Skeletal muscle satellite cell (primary cell): ENCODE data around the gene ARMCX5. TPM values are rescaled to one million over a fixed set of nuclear protein-coding genes. Genes with fewer than 3 reads are reported as not detected.

ENCODE experiments used
- H3K27me3 ChIP-seq: 2 replicates; pipeline ENCODE4 v1.7.0; 2013; ENCODE audit warnings: low read length; ENCODE audit not compliant: control insufficient read depth, insufficient read depth
- H3K36me3 ChIP-seq: 2 replicates; pipeline ENCODE4 v1.7.0; 2013; ENCODE audit warnings: mild to moderate bottlenecking, control low read depth, low read length; ENCODE audit not compliant: insufficient read depth
- H3K4me1 ChIP-seq: 2 replicates; pipeline ENCODE4 v1.7.0; 2013; ENCODE audit warnings: low read length; ENCODE audit not compliant: control insufficient read depth, insufficient read depth
- H3K4me2 ChIP-seq: 2 replicates; pipeline ENCODE4 v1.7.0; 2013; ENCODE audit warnings: mild to moderate bottlenecking, low read length
- H3K4me3 ChIP-seq: 2 replicates; pipeline ENCODE4 v1.7.0; 2013; ENCODE audit warnings: low read length
- H3K9ac ChIP-seq: 2 replicates; pipeline ENCODE4 v1.7.0; 2013; ENCODE audit warnings: mild to moderate bottlenecking, low read depth, low read length, moderate library complexity
- H3K9me3 ChIP-seq: replicated peaks from 2 replicates; pipeline ENCODE4 v1.7.0; 2013; ENCODE audit warnings: mild to moderate bottlenecking, control low read depth, low read length
- total RNA-seq: library from RNA; depleted of rRNA; stranded (reverse); fragments of >200 nt; gene quantifications from 2 replicates; pipeline ENCODE4 v1.2.3, GENCODE V29; 2012; rRNA removed

The ARMCX5 gene
- total RNA-seq: 13.9 and 16.4 TPM in 2 replicates

- Histone ChIP-seq H3K9me3 (no peaks in the 10 kb centered on the region), H3K4me3 (peak within 1 kb of the TSS; percentile 81), H3K27me3 (no peaks in the 10 kb centered on the region), H3K4me2 (peak within 1 kb of the TSS; percentile 81), H3K9ac (peak within 1 kb of the TSS; percentile 86), H3K4me1 (peaks cover 3% of the 10 kb centered on the region), H3K36me3 (no peaks in the 10 kb centered on the region)
Measured at GRCh38 chrX:102599084-102599950, at the start of gene ARMCX5. TSS of gene ARMCX5 (plus strand) at chrX:102599515. CDS start at chrX:102602142, 2,627 bp downstream.

GRCh38 chrX:102558607-102559006 is 40.7 kb upstream of the ARMCX5 start:
- Histone ChIP-seq H3K9me3 (no peaks in the 10 kb centered on the region), H3K4me3 (no peak overlapping the region), H3K4me2 (no peak overlapping the region), H3K4me1 (no peaks in the 10 kb centered on the region), H3K36me3 (no peaks in the 10 kb centered on the region), H3K9ac (no peak overlapping the region), H3K27me3 (peaks cover 24% of the 10 kb centered on the region)

DNA sequence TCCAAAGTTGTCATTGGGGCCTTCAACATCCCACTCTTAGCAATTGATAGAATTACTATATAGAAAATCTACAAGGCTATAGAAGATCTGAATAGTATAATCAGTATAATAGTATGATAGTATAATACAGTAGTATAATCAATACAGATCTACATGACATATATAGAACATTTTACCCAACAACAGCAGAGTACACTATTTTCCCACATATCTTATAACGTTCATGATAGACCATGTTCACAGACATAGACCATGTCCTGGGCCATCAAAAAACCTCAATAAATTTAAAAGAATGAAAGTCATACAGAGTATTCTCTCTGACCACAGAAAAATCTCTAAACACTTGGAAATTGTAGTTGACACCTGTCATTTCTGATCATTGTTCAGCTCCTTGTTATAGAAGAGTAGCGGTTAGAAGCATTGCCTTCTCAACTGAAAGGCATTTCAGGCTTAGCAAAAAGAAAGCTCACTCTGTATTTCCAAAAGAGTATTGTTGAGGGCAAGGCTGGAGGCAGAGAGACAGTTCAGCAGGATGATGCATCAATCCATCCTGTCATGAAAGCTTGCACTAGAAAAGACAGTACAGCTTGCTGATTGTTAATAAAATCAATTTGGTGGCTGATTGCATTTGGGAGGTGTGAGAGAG is 38.8 kb upstream of the ARMCX5 start:
- H3K27me3 ChIP-seq: peaks cover 21% of the 10 kb centered on the region

GRCh38 chrX:102580891-102581290 is 18.4 kb upstream of the ARMCX5 start:
- Histone ChIP-seq H3K27me3 (peaks cover 5% of the 10 kb centered on the region), H3K4me1 (no peaks in the 10 kb centered on the region), H3K9ac (no peak overlapping the region), H3K36me3 (no peaks in the 10 kb centered on the region), H3K9me3 (no peaks in the 10 kb centered on the region), H3K4me3 (no peak overlapping the region), H3K4me2 (no peak overlapping the region)

More for the DNA sequence above, 38.8 kb upstream of the ARMCX5 start:
- Histone ChIP-seq H3K9ac (no peak overlapping the region), H3K9me3 (no peaks in the 10 kb centered on the region), H3K4me2 (no peak overlapping the region), H3K36me3 (no peaks in the 10 kb centered on the region), H3K4me3 (no peak overlapping the region), H3K4me1 (no peaks in the 10 kb centered on the region)

- Histone ChIP-seq H3K9ac (no peak overlapping the region), H3K36me3 (no peaks in the 10 kb centered on the region), H3K9me3 (no peaks in the 10 kb centered on the region), H3K4me2 (no peak overlapping the region), H3K27me3 (peaks cover 10% of the 10 kb centered on the region), H3K4me3 (no peak overlapping the region), H3K4me1 (peaks cover under 1% of the 10 kb centered on the region)
Measured at GRCh38 chrX:102593367-102593766, 5.9 kb upstream of the ARMCX5 start.

GRCh38 chrX:102599951-102600579 is 750 bp downstream of the ARMCX5 start:
- H3K9me3 ChIP-seq: no peaks in the 10 kb centered on the region
- peak overlapping the region; percentile 86 for H3K9ac ChIP-seq
- H3K4me2 ChIP-seq: peak overlapping the region; percentile 81
- H3K27me3 ChIP-seq: no peaks in the 10 kb centered on the region
- peak overlapping the region; percentile 81 for H3K4me3 ChIP-seq
- peaks cover 6% of the 10 kb centered on the region for H3K4me1 ChIP-seq
- no peaks in the 10 kb centered on the region for H3K36me3 ChIP-seq

- Histone ChIP-seq H3K4me3 (no peak overlapping the region), H3K4me1 (peaks cover 3% of the 10 kb centered on the region), H3K9ac (peak overlapping the region; percentile 50), H3K27me3 (no peaks in the 10 kb centered on the region), H3K9me3 (no peaks in the 10 kb centered on the region), H3K4me2 (peak overlapping the region; percentile 45), H3K36me3 (no peaks in the 10 kb centered on the region)
Measured at GRCh38 chrX:102604327-102604726, 5.0 kb downstream of the ARMCX5 start.

- no peak overlapping the region for H3K4me3 ChIP-seq
- H3K4me2 ChIP-seq: no peak overlapping the region
- H3K27me3 ChIP-seq: no peaks in the 10 kb centered on the region
- H3K36me3 ChIP-seq: no peaks in the 10 kb centered on the region
- peaks cover 3% of the 10 kb centered on the region for H3K4me1 ChIP-seq
- H3K9me3 ChIP-seq: no peaks in the 10 kb centered on the region
- H3K9ac ChIP-seq: no peak overlapping the region
Measured at GRCh38 chrX:102606115-102606514, 6.8 kb downstream of the ARMCX5 start.

DNA sequence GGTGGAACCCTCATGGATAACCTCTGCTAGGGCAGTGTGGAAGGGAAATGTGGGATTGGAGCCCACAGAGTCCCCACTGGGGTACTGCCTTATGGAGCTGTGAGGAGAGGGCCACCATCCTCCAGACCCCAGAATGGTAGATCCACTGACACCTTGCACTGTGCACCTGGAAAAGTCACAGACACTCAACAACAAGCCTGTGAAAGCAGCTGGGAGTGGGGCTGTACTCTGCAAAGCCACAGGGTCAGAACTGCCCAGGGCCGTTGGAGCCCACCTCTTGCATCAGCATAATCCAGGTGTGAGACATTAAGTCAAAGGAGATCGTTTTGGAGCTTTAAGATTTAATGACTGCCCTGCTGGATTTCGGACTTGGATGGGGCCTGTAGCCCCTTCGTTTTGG is 11.6 kb downstream of the ARMCX5 start:
- Histone ChIP-seq H3K27me3 (no peaks in the 10 kb centered on the region), H3K9me3 (no peaks in the 10 kb centered on the region), H3K4me2 (no peak overlapping the region), H3K4me3 (no peak overlapping the region), H3K9ac (no peak overlapping the region), H3K36me3 (no peaks in the 10 kb centered on the region), H3K4me1 (no peaks in the 10 kb centered on the region)

DNA sequence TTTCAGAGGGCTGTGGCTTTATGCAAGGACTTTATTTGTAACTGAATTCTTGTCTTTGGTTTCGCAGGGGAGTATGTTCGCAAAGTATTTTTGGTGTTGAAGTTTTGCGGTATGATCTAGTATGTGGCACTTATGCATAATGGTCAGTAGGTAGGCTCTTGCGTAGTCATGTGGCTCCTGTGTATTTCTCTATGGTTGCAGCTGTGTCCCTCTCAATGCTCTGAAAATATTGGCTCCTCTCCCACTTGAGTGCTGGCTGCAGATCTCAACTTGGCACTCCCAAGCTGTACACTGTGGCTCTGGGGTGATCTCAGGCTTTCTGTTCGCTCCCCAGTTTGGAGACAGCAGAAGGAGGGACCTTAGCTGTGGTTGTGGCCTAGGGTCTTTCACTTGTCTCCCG is 24.8 kb downstream of the ARMCX5 start:
- Histone ChIP-seq H3K4me1 (no peaks in the 10 kb centered on the region), H3K4me3 (no peak overlapping the region), H3K9me3 (no peaks in the 10 kb centered on the region), H3K27me3 (no peaks in the 10 kb centered on the region), H3K4me2 (no peak overlapping the region), H3K36me3 (peaks cover 3% of the 10 kb centered on the region), H3K9ac (no peak overlapping the region)

GRCh38 chrX:102627640-102628039 is 28.3 kb downstream of the ARMCX5 start:
- Histone ChIP-seq H3K9ac (no peak overlapping the region), H3K27me3 (no peaks in the 10 kb centered on the region), H3K9me3 (no peaks in the 10 kb centered on the region), H3K4me3 (no peak overlapping the region), H3K4me2 (no peak overlapping the region), H3K4me1 (no peaks in the 10 kb centered on the region), H3K36me3 (peaks cover 3% of the 10 kb centered on the region)
